IMR-90 (cell line): ENCODE results near the gene TCP11. TPM values are rescaled to one million over a fixed set of nuclear protein-coding genes. Genes with fewer than 3 reads are reported as not detected.

Experiments used
- ATAC-seq: fragments of 200-7000 bp; cut with Tn5 transposase; 2 replicates; pipeline ENCODE4 v1.9.1; 2020; ENCODE audit warnings: low read depth, mild to moderate bottlenecking, moderate library complexity
- BruUV-seq: library from RNA; stranded (reverse); fragments of 400-500 nt; replicated peaks from 2 replicates; lab custom pipeline; 2021; lab: Mats Ljungman, UMichigan
- CTCF ChIA-PET: fragments of 300-600 bp; formaldehyde crosslinking; extraction: SDS; loops from one replicate; lab custom pipeline; 2021; ENCODE audit warnings: antibody characterized with exemption; lab: Yijun Ruan, JAX
- POLR2A ChIA-PET: fragments of 300-600 bp; sonication (Branson Sonifier 250); formaldehyde crosslinking; loops from one replicate; lab custom pipeline; 2022; ENCODE audit warnings: antibody characterized with exemption; ENCODE audit not compliant: unreplicated experiment; lab: Charles Lee
- DNase-seq: peaks from one replicate; pipeline ENCODE4 v3.0.0; 2013
- H2AFZ ChIP-seq: replicated peaks from 2 replicates; pipeline ENCODE3; 2013; ENCODE audit warnings: low read length, mild to moderate bottlenecking; ENCODE audit not compliant: poor library complexity
- H2AK5ac ChIP-seq: 2 replicates; pipeline ENCODE4 v1.6.1; 2013; ENCODE audit warnings: low read depth, low read length, inconsistent platforms
- H2AK9ac ChIP-seq: replicated peaks from 2 replicates; pipeline ENCODE3; 2013; ENCODE audit warnings: mild to moderate bottlenecking, low read depth, low read length, moderate library complexity; ENCODE audit not compliant: poor library complexity
- H2BK120ac ChIP-seq: 2 replicates; pipeline ENCODE4 v1.6.1; 2013; ENCODE audit warnings: low read depth, low read length, inconsistent platforms
- H2BK15ac ChIP-seq: 3 replicates; pipeline ENCODE4 v1.6.1; 2013; ENCODE audit warnings: low read depth, low read length, inconsistent platforms
- H2BK20ac ChIP-seq: 2 replicates; pipeline ENCODE4 v1.6.1; 2013; ENCODE audit warnings: low read depth, mild to moderate bottlenecking, inconsistent platforms, low read length, moderate library complexity
- H2BK5ac ChIP-seq: 2 replicates; pipeline ENCODE4 v1.6.1; 2013; ENCODE audit warnings: mild to moderate bottlenecking, low read depth, low read length, inconsistent platforms; ENCODE audit not compliant: poor library complexity, severe bottlenecking
- H3K14ac ChIP-seq: replicated peaks from 2 replicates; pipeline ENCODE4 v1.6.1; 2013; ENCODE audit warnings: low read depth, low read length, inconsistent platforms
- H3K18ac ChIP-seq: 2 replicates; pipeline ENCODE4 v1.6.1; 2013; ENCODE audit warnings: low read depth, low read length, control low read depth
- H3K23ac ChIP-seq: 2 replicates; pipeline ENCODE4 v1.6.1; 2013; ENCODE audit warnings: low read depth, low read length, inconsistent platforms
- H3K27ac ChIP-seq: 2 replicates; pipeline ENCODE4 v1.5.1; 2013; ENCODE audit warnings: mild to moderate bottlenecking, control low read depth, low read length; ENCODE audit not compliant: insufficient read depth
- H3K27me3 ChIP-seq: 2 replicates; pipeline ENCODE4 v1.6.1; 2013; ENCODE audit warnings: low read length; ENCODE audit not compliant: control insufficient read depth, insufficient read depth
- H3K36me3 ChIP-seq: 2 replicates; pipeline ENCODE4 v1.6.1; 2013; ENCODE audit warnings: low read length, mixed read lengths; ENCODE audit not compliant: control insufficient read depth, insufficient read depth
- H3K4ac ChIP-seq: 2 replicates; pipeline ENCODE4 v1.6.1; 2013; ENCODE audit warnings: low read depth, low read length, inconsistent platforms
- H3K4me1 ChIP-seq: 2 replicates; pipeline ENCODE4 v1.6.1; 2013; ENCODE audit warnings: low read length, mixed read lengths; ENCODE audit not compliant: control insufficient read depth, insufficient read depth
- H3K4me2 ChIP-seq: 2 replicates; pipeline ENCODE4 v1.6.1; 2013; ENCODE audit warnings: low read depth, mild to moderate bottlenecking, control low read depth, low read length, moderate library complexity
- H3K4me3 ChIP-seq: 2 replicates; pipeline ENCODE4 v1.5.1; 2013; ENCODE audit warnings: low read depth, mild to moderate bottlenecking, control low read depth, low read length, moderate library complexity; ENCODE audit not compliant: insufficient read depth
- H3K56ac ChIP-seq: 2 replicates; pipeline ENCODE4 v1.6.1; 2013; ENCODE audit warnings: low read length, inconsistent platforms; ENCODE audit not compliant: insufficient read depth; ENCODE audit errors: extremely low read depth
- H3K79me1 ChIP-seq, 2 experiments: 2 replicates each; pipeline ENCODE4 v1.6.1; 2013; ENCODE audit warnings: low read length in 2 of 2, inconsistent platforms in 1 of 2, low read depth in 1 of 2
- H3K9ac ChIP-seq: 2 replicates; pipeline ENCODE4 v1.6.1; 2013; ENCODE audit warnings: low read depth, low read length, control low read depth
- H3K9me1 ChIP-seq: 2 replicates; pipeline ENCODE4 v1.6.1; 2013; ENCODE audit warnings: low read length, inconsistent platforms; ENCODE audit not compliant: insufficient read depth
- H3K9me3 ChIP-seq: 2 replicates; pipeline ENCODE4 v1.6.1; 2013; ENCODE audit warnings: low read length; ENCODE audit not compliant: control insufficient read depth, insufficient read depth
- H4K20me1 ChIP-seq: 2 replicates; pipeline ENCODE4 v1.6.1; 2013; ENCODE audit warnings: low read length, inconsistent platforms; ENCODE audit not compliant: insufficient read depth
- H4K5ac ChIP-seq: 2 replicates; pipeline ENCODE4 v1.6.1; 2013; ENCODE audit warnings: mild to moderate bottlenecking, low read depth, low read length, control low read depth
- H4K8ac ChIP-seq, 2 experiments: 2 replicates each; pipeline ENCODE4 v1.6.1; 2013; ENCODE audit warnings: low read depth in 2 of 2, low read length in 2 of 2, control low read depth in 1 of 2, inconsistent platforms in 1 of 2
- H4K91ac ChIP-seq: 2 replicates; pipeline ENCODE4 v1.6.1; 2013; ENCODE audit warnings: low read depth, low read length, inconsistent platforms; ENCODE audit not compliant: insufficient read depth
- BHLHE40 ChIP-seq: fragments of 150-350 bp; IDR thresholded peaks from 2 replicates; pipeline ENCODE4 v1.6.1; 2016; ENCODE audit warnings: mild to moderate bottlenecking, low read depth, low read length
- CEBPB ChIP-seq: IDR thresholded peaks from 2 replicates; pipeline ENCODE4 v1.6.1; 2012; ENCODE audit warnings: low read depth, low read length, improper control_type of control experiment
- CTCF ChIP-seq: conservative IDR thresholded peaks from 2 replicates; pipeline ENCODE4 v1.5.1; 2012; ENCODE audit warnings: mild to moderate bottlenecking, low read depth, low read length, improper control_type of control experiment
- MAFK ChIP-seq: IDR thresholded peaks from 2 replicates; pipeline ENCODE4 v1.6.1; 2012; ENCODE audit warnings: low read depth, low read length, improper control_type of control experiment
- MAZ ChIP-seq: IDR thresholded peaks from 2 replicates; pipeline ENCODE4 v1.6.1; 2012; ENCODE audit warnings: low read depth, mild to moderate bottlenecking, low read length, improper control_type of control experiment, moderate library complexity, borderline replicate concordance
- RCOR1 ChIP-seq: IDR thresholded peaks from 2 replicates; pipeline ENCODE4 v1.6.1; 2012; ENCODE audit warnings: mild to moderate bottlenecking, low read length, improper control_type of control experiment; ENCODE audit not compliant: insufficient replicate concordance
- SMC3 ChIP-seq: fragments of 150-350 bp; IDR thresholded peaks from 2 replicates; pipeline ENCODE4 v1.6.1; 2016; ENCODE audit warnings: low read depth, mild to moderate bottlenecking, antibody characterized with exemption, low read length, moderate library complexity
- USF2 ChIP-seq: fragments of 150-350 bp; IDR thresholded peaks from 2 replicates; pipeline ENCODE4 v1.6.1; 2017; ENCODE audit warnings: mild to moderate bottlenecking, antibody characterized with exemption, low read length, low read depth
- WGBS, 2 experiments: methylation state at CpG; one replicate each; pipeline versions ENCODE4 v1.1.5 to v1.1.7; 2013; ENCODE audit warnings: missing lambda C conversion rate in 2 of 2; ENCODE audit not compliant: insufficient read length in 1 of 2; ENCODE audit errors: extremely low coverage in 2 of 2; 5-methylcytosine and 5-hydroxymethylcytosine counted together
- dilution Hi-C: fragments of 300-500 bp; cut with HindIII; formaldehyde crosslinking; loops from one replicate; pipeline ENCODE4 v1.14.3; 2018; ENCODE audit warnings: low sequenced_read_pairs; ENCODE audit not compliant: unreplicated experiment
- in situ Hi-C: fragments of 300-500 bp; cut with MboI; formaldehyde crosslinking; loops from 3 replicates; pipeline ENCODE4 v1.14.3; 2019; ENCODE audit warnings: low sequenced_read_pairs, inconsistent platforms, mixed read lengths
- intact Hi-C: fragments of 100-400 bp; cut with micrococcal nuclease; formaldehyde crosslinking; loops from 2 replicates; pipeline ENCODE4 v1.10.0; 2022
- polyA plus RNA-seq, 3 experiments: library from polyadenylated mRNA; depleted of rRNA; stranded (reverse); fragments of >200 nt; gene quantifications; 2 replicates each; pipeline ENCODE4 v1.2.3, GENCODE V29; 2012; ENCODE audit warnings: low replicate concordance in 1 of 3
- total RNA-seq: library from RNA; depleted of rRNA; stranded (reverse); fragments of >200 nt; gene quantifications from 2 replicates; pipeline ENCODE4 v1.2.3, GENCODE V29; 2012

The TCP11 gene
- total and polyA plus RNA-seq, 2 of the 4 experiments (the other 2 are of a cell fraction): 0.34 to 0.36 TPM

GRCh38 chr6:35092362-35093117 is 48.6 kb downstream of the TCP11 start:
- 80% methylated on average over 1 of the region's 5 CpGs; no CpG with 5 or more reads in 1 of the 2 experiments for WGBS, 2 experiments
- Histone ChIP-seq H3K56ac (peak overlapping the region; percentile 12; the same call in 1 of the 2 replicates), H3K9me3 (no peaks in the 10 kb centered on the region), H3K27ac (no peak overlapping the region), H3K9ac (no peak overlapping the region), H2BK15ac (peak overlapping the region; percentile 25; the same call in 1 of the 3 replicates), H4K8ac (peak overlapping the region in 1 of 2 experiments; percentile 65; a peak in 2 of 4 replicates), H2AFZ (peak overlapping the region; percentile 27), H3K4me1 (peaks cover 38% of the 10 kb centered on the region), H3K4me2 (no peak overlapping the region), H3K36me3 (peaks cover 14% of the 10 kb centered on the region), H2BK5ac (peak overlapping the region; percentile 30), H3K79me1 (no peaks in the 10 kb centered on the region), H2BK20ac (peak overlapping the region; percentile 69), H3K18ac (peak overlapping the region; percentile 31; the same call in 1 of the 2 replicates), H3K27me3 (no peaks in the 10 kb centered on the region), H2AK5ac (peak overlapping the region; percentile 91; the same call in 1 of the 2 replicates), H3K9me1 (peaks cover 33% of the 10 kb centered on the region), H3K4ac (peak overlapping the region; percentile 49), H3K4me3 (no peak overlapping the region), H3K23ac (peak overlapping the region; percentile 30), H4K5ac (peak overlapping the region; percentile 2; the same call in 1 of the 2 replicates), H2AK9ac (no peak overlapping the region), H3K14ac (peak overlapping the region; percentile 36; the same call in 1 of the 2 replicates), H2BK120ac (peak overlapping the region; percentile 74), H4K91ac (peak overlapping the region; percentile 29), H4K20me1 (no peaks in the 10 kb centered on the region)
- ATAC-seq: peak; percentile 21
- dilution Hi-C loops (no loop called here), in situ Hi-C loops (no loop called here), intact Hi-C loops (no loop called here)
- POLR2A ChIA-PET: no interaction called here
- peak; percentile 79 for DNase-seq
- CTCF ChIA-PET: no interaction called here
- BruUV-seq: no TSS peak
- TF ChIP-seq MAFK (no peak), USF2 (no peak), CTCF (0 out of 2 replicates have a peak, but pooled peaks have one; percentile 1), BHLHE40 (peak; percentile 17; the same call in 1 of the 2 replicates), CEBPB (peak; percentile 21; the same call in 1 of the 2 replicates), MAZ (no peak), SMC3 (no peak), RCOR1 (no peak)
